Astrocyte (in vitro differentiated cells and primary cell): ENCODE measurements around the gene LSM4. TPM values are rescaled to one million over a fixed set of nuclear protein-coding genes. Genes with fewer than 3 reads are reported as not detected.

Experiments used
- DNase-seq: peaks from one replicate; pipeline ENCODE4 v3.0.0-alpha.2; 2010; ENCODE audit warnings: low read depth
- FAIRE-seq: peaks from 2 replicates; lab custom pipeline; 2011; peaks lifted over from hg19 to GRCh38; lab: Jason Lieb, UNC
- H2AFZ ChIP-seq: 2 replicates; pipeline ENCODE4 v1.6.0; 2012; ENCODE audit warnings: low read depth, low read length, inconsistent platforms
- H3K27ac ChIP-seq: 2 replicates; pipeline ENCODE4 v1.5.1; 2011; ENCODE audit warnings: low read depth, low read length, inconsistent platforms
- H3K27me3 ChIP-seq: 2 replicates; pipeline ENCODE4 v1.6.0; 2011; ENCODE audit warnings: low read length, inconsistent platforms; ENCODE audit not compliant: insufficient read depth
- H3K36me3 ChIP-seq: 2 replicates; pipeline ENCODE4 v1.5.1; 2011; ENCODE audit warnings: low read length, inconsistent platforms; ENCODE audit not compliant: insufficient read depth
- H3K4me1 ChIP-seq: 2 replicates; pipeline ENCODE4 v1.5.1; 2011; ENCODE audit warnings: low read length, inconsistent platforms; ENCODE audit not compliant: insufficient read depth
- H3K4me2 ChIP-seq: 2 replicates; pipeline ENCODE4 v1.6.0; 2012; ENCODE audit warnings: low read length, inconsistent platforms
- H3K4me3 ChIP-seq: 2 replicates; pipeline ENCODE4 v1.5.1; 2011; ENCODE audit warnings: low read depth, mild to moderate bottlenecking, low read length, inconsistent platforms; ENCODE audit not compliant: insufficient read depth
- H3K79me2 ChIP-seq: 2 replicates; pipeline ENCODE4 v1.6.0; 2012; ENCODE audit warnings: mild to moderate bottlenecking, low read length, inconsistent platforms; ENCODE audit not compliant: insufficient read depth
- H3K9ac ChIP-seq: 2 replicates; pipeline ENCODE4 v1.6.0; 2012; ENCODE audit warnings: mild to moderate bottlenecking, low read length, inconsistent platforms
- H3K9me3 ChIP-seq: 2 replicates; pipeline ENCODE4 v1.5.1; 2012; ENCODE audit warnings: low read depth, mild to moderate bottlenecking, low read length, inconsistent platforms; ENCODE audit not compliant: insufficient read depth
- H4K20me1 ChIP-seq: 2 replicates; pipeline ENCODE4 v1.6.0; 2012; ENCODE audit warnings: low read length, inconsistent platforms; ENCODE audit not compliant: insufficient read depth
- H3K27ac Mint-ChIP-seq: one replicate; pipeline ENCODE4 v1.8.0; 2021; ENCODE audit warnings: mild to moderate bottlenecking, mixed read lengths; ENCODE audit not compliant: unreplicated experiment
- H3K27me3 Mint-ChIP-seq: one replicate; pipeline ENCODE4 v1.8.0; 2021; ENCODE audit warnings: low read depth, mixed read lengths; ENCODE audit not compliant: unreplicated experiment
- H3K36me3 Mint-ChIP-seq: one replicate; pipeline ENCODE4 v1.8.0; 2021; ENCODE audit warnings: low read depth, mixed read lengths; ENCODE audit not compliant: unreplicated experiment
- H3K4me1 Mint-ChIP-seq: one replicate; pipeline ENCODE4 v1.8.0; 2021; ENCODE audit warnings: low read depth, mixed read lengths; ENCODE audit not compliant: unreplicated experiment
- H3K4me3 Mint-ChIP-seq: one replicate; pipeline ENCODE4 v1.8.0; 2021; ENCODE audit warnings: mild to moderate bottlenecking, moderate library complexity, mixed read lengths; ENCODE audit not compliant: unreplicated experiment
- H3K9me3 Mint-ChIP-seq: one replicate; pipeline ENCODE4 v1.8.0; 2021; ENCODE audit warnings: mild to moderate bottlenecking, mixed read lengths; ENCODE audit not compliant: unreplicated experiment
- CTCF ChIP-seq: IDR thresholded peaks from 2 replicates; pipeline ENCODE4 v1.5.1; 2011; ENCODE audit warnings: low read depth, mild to moderate bottlenecking, inconsistent platforms, low read length, moderate library complexity; ENCODE audit not compliant: insufficient read depth
- EZH2 ChIP-seq: IDR thresholded peaks from 2 replicates; pipeline ENCODE4 v1.6.1; 2012; ENCODE audit warnings: mild to moderate bottlenecking, low read length, inconsistent platforms; ENCODE audit not compliant: insufficient read depth
- total RNA-seq: library from RNA; stranded (reverse); gene quantifications from 2 replicates; pipeline ENCODE4 v1.2.1, GENCODE V29; 2021

Gene LSM4
- total RNA-seq, 1 donor from 2014 or later = 127 TPM

GRCh38 chr19:18279516-18280246 lies 43.2 kb downstream of the LSM4 start:
- DNase-seq = peak; percentile 81
- Histone ChIP-seq H3K4me3 (peak overlapping the region; percentile 98), H3K27me3 (no peaks in the 10 kb centered on the region), H2AFZ (no peak overlapping the region), H3K27ac (peak overlapping the region; percentile 95), H3K79me2 (peaks cover 53% of the 10 kb centered on the region), H3K9ac (peak overlapping the region; percentile 99), H3K4me2 (peak overlapping the region; percentile 83), H3K4me1 (peaks cover 39% of the 10 kb centered on the region), H3K9me3 (no peaks in the 10 kb centered on the region), H3K36me3 (peaks cover 4% of the 10 kb centered on the region), H4K20me1 (peaks cover 53% of the 10 kb centered on the region)
- TF ChIP-seq CTCF (peak; percentile 68), EZH2 (no peak)
- H3K27ac Mint-ChIP-seq = peak overlapping the region; percentile 99
- peak overlapping the region; percentile 94 for H3K4me3 Mint-ChIP-seq
- FAIRE-seq = no peak
- peaks cover 16% of the 10 kb centered on the region for H3K4me1 Mint-ChIP-seq
- no peaks in the 10 kb centered on the region for H3K27me3 Mint-ChIP-seq
- H3K36me3 Mint-ChIP-seq = peaks cover 9% of the 10 kb centered on the region
- H3K9me3 Mint-ChIP-seq = no peaks in the 10 kb centered on the region

DNA sequence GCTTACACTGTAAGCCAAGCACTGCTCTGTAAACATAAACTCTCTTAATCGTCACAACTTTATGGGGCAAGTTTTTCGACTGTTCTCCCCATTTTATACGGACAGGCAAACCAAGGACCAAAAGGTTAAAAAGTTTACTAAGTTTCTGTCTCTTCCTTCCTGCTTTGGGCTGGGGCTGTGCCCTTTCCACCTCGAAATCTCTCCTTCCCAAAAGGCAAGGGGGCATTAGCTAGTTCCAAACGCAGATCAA lies 43.7 kb downstream of the LSM4 start:
- no peak overlapping the region for H2AFZ ChIP-seq
- no peak for DNase-seq
- Mint-ChIP-seq H3K27me3 (no peaks in the 10 kb centered on the region), H3K27ac (peak overlapping the region; percentile 99), H3K4me1 (peaks cover 16% of the 10 kb centered on the region), H3K4me3 (peak overlapping the region; percentile 94), H3K36me3 (peaks cover 9% of the 10 kb centered on the region), H3K9me3 (no peaks in the 10 kb centered on the region)
- H3K4me3 ChIP-seq = peak overlapping the region; percentile 98
- H3K79me2 ChIP-seq = peaks cover 58% of the 10 kb centered on the region
- H3K27me3 ChIP-seq = no peaks in the 10 kb centered on the region
- H4K20me1 ChIP-seq = peaks cover 58% of the 10 kb centered on the region
- H3K9ac ChIP-seq = peak overlapping the region; percentile 99
- peaks cover 44% of the 10 kb centered on the region for H3K4me1 ChIP-seq
- TF ChIP-seq CTCF = no peak
- no peak for TF ChIP-seq EZH2
- no peak for FAIRE-seq
- no peaks in the 10 kb centered on the region for H3K9me3 ChIP-seq
- peak overlapping the region; percentile 83 for H3K4me2 ChIP-seq
- peak overlapping the region; percentile 95 for H3K27ac ChIP-seq
- peaks cover 4% of the 10 kb centered on the region for H3K36me3 ChIP-seq

GRCh38 chr19:18278521-18279265 lies 44.2 kb downstream of the LSM4 start:
- Histone ChIP-seq H3K36me3 (peaks cover 4% of the 10 kb centered on the region), H3K27me3 (no peaks in the 10 kb centered on the region), H3K9me3 (no peaks in the 10 kb centered on the region), H3K4me3 (peak overlapping the region; percentile 98), H3K27ac (peak overlapping the region; percentile 95), H3K4me2 (peak overlapping the region; percentile 83), H4K20me1 (peaks cover 59% of the 10 kb centered on the region), H3K9ac (peak overlapping the region; percentile 99), H3K4me1 (peaks cover 44% of the 10 kb centered on the region), H2AFZ (no peak overlapping the region), H3K79me2 (peaks cover 58% of the 10 kb centered on the region)
- H3K9me3 Mint-ChIP-seq = no peaks in the 10 kb centered on the region
- no peaks in the 10 kb centered on the region for H3K27me3 Mint-ChIP-seq
- H3K4me3 Mint-ChIP-seq = peak overlapping the region; percentile 94
- DNase-seq (no peak), FAIRE-seq (no peak)
- peaks cover 9% of the 10 kb centered on the region for H3K36me3 Mint-ChIP-seq
- TF ChIP-seq CTCF (no peak), EZH2 (no peak)
- H3K4me1 Mint-ChIP-seq = peaks cover 16% of the 10 kb centered on the region
- H3K27ac Mint-ChIP-seq = peak overlapping the region; percentile 99
